GM19395 (cell line): ENCODE data around the gene MSMP.

Source experiments
- ATAC-seq: cut with Tn5 transposase; IDR thresholded peaks from one replicate; pipeline ENCODE4 v1.9.1; 2021; ENCODE audit warnings: mild to moderate bottlenecking, moderate library complexity; ENCODE audit not compliant: unreplicated experiment

Gene MSMP

GRCh38 chr9:35754264-35754663 lies at the start of gene MSMP:
Gene MSMP, minus strand, starts transcription at chr9:35754276. Its CDS starts 147 bp downstream, at chr9:35754129.
- no peak for ATAC-seq

- ATAC-seq, result no peak
Measured at GRCh38 chr9:35801328-35802128, 47.5 kb upstream of the MSMP start.

GRCh38 chr9:35800530-35800929 lies 46.5 kb upstream of the MSMP start:
- ATAC-seq, result no peak

DNA sequence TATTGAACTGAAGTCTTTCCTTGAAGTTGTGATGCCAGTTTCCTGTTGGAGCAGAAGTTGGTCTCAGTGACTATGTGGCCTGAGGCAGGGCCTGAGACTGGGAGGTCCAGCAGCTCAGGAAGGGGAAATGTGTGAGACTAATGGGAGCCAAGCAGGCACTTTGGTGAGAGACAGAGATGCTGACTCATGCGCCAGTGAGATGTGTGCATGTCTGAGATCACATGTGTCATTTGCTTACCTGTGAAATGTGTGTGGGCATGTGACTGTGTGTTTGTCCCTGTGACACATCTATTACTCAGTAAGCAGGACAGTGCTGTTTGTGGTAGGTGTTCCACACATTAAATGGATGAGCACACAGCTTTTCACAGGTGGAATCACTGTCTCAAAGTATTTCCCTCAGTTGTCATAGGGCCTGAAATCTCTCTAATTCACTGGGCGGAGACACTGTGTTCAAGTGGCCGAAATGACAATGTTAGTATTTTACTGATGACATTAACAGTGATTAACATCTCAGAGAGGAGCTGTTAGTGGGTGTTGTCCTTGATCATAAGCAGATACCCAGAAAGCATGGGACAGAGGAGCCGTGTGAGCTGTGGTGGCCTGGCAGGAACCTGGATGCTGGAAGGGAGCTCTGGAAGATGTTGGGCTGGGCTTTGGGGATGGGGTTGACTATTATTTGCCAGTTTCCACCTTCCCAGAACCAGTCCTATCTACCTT lies 44.7 kb upstream of the MSMP start:
- no peak for ATAC-seq

GRCh38 chr9:35797311-35798109 lies 43.4 kb upstream of the MSMP start:
- ATAC-seq, result no peak

GRCh38 chr9:35795695-35796094 lies 41.6 kb upstream of the MSMP start:
- ATAC-seq, result no peak

GRCh38 chr9:35793461-35793860 lies 39.4 kb upstream of the MSMP start:
- ATAC-seq, result no peak

GRCh38 chr9:35792826-35793225 lies 38.8 kb upstream of the MSMP start:
- no peak for ATAC-seq

GRCh38 chr9:35792024-35792813 lies 38.1 kb upstream of the MSMP start:
- ATAC-seq, result no peak

DNA sequence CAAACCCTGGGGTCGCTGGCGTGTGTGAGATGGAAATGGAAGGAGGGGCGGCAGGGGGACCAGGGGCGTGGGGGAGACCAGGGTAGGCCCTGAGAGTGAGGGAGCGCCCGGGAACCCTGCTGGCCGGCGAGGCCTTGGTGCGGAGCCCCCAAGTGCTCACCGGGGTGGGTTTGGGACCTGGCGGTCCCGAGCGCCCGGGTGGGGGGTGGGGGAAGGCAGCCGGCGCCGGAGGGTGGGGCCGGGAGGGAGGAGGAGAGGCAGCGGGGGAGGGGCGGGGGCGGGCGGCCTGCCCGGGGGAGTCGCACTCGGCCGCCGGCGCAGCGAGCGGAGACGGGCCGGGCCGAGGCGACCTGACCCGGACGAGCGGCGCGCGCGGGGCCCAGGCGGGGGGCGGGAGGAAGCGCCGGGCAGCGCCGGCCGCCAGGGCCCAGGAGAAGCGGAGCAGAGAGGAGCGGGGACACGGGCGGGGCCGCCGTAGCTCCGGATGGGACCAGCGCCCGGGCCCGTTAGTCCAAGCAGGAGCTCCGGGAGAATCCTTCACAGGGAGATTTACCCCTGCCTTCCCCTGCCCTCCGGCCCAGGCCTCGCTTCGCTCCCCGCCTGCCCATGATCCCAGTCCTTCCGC lies 37.3 kb upstream of the MSMP start, which contains the start of gene NPR2:
Gene NPR2, plus strand, starts transcription at position 295 of the 625 bp plus-strand sequence. CDS start 818 bp downstream, outside the sequence.
- no peak for ATAC-seq

DNA sequence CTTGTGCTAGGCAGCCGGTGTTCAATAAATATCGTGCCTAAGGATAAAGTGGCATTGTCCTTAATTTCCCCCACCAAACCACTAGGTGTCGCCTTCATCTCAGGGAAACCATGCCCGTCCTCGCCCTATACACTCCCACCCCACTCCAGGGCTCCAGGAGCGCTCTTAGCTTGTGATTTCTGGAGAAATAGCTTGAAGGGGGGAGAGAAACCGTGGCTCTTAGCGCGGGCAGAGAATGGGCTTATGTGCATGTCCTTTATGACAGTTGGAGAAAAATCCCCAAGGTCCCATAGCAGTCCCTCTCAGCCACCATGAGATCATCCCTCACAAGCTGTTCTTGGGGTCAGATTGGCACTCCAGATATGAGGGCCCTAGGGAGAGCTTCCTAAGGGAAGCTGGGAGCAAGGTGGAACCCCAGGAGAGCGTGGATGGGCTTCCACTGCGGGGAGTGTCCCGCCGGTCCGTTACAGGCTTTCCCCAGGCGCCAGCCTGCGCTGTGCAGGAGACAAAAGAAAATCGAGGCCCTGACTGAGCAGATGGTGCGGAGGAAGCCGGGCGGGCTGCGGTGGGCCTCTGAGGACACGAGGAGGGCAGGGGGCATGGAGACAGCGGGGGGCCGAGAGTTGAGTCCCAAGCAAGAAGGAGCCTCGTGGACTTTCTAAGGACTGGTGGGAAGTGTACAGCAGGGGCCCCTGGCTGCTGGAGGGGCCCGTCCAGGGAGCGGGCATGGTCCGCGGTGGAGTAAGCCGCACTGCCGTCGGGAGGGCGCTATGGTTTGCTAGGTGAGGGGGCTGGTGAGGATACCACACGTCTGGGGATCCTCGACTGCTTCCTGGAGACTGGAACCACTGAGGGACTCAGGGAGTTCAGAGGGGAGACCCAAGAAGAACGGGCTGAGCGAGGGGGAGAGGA lies 36.6 kb upstream of the MSMP start:
- peak; percentile 62 for ATAC-seq

- no peak for ATAC-seq
Measured at GRCh38 chr9:35790025-35790384, 35.9 kb upstream of the MSMP start.

- ATAC-seq, result no peak
Measured at GRCh38 chr9:35789541-35789940, 35.5 kb upstream of the MSMP start.

GRCh38 chr9:35783418-35783817 lies 29.3 kb upstream of the MSMP start:
- no peak for ATAC-seq

DNA sequence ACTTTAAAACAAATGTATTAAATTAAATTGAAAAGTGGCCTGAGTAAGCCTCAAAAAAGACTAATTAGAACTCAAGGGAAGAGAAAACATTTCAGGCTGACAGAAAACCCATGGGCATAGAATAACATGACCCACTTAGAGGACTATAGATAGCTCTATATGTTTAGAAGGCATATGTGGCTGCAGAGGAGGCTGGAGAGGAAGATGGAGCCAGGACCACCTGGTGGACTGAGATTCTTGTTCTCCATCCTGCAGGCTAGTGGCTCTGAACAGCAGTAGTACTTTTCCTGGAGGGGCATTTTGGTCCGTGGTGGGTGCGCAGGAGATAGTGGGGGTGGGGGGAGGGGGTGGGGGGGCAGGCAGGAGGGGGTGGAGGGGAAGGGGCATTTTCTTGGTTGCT lies 27.0 kb upstream of the MSMP start:
- ATAC-seq, result no peak

DNA sequence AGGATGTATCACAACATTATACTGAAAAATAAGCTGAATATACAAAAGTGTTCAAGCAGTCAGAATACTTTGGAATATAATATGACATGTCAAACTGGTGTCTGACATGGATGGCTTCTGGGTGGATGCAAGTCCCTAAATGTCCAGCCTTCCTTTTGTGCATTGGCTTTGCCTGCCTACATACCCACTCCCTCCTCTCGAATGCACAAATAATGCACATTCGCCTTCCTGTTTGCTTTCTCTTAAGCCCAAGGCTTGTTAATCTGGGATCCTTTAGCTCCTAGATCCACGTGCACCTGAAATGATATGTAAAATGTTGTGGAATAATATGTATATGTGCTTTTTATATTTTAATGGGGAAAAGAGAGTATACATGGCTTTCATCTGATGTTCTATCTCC lies 24.4 kb upstream of the MSMP start:
- no peak for ATAC-seq

GRCh38 chr9:35776018-35776417 lies 21.9 kb upstream of the MSMP start:
- no peak for ATAC-seq

DNA sequence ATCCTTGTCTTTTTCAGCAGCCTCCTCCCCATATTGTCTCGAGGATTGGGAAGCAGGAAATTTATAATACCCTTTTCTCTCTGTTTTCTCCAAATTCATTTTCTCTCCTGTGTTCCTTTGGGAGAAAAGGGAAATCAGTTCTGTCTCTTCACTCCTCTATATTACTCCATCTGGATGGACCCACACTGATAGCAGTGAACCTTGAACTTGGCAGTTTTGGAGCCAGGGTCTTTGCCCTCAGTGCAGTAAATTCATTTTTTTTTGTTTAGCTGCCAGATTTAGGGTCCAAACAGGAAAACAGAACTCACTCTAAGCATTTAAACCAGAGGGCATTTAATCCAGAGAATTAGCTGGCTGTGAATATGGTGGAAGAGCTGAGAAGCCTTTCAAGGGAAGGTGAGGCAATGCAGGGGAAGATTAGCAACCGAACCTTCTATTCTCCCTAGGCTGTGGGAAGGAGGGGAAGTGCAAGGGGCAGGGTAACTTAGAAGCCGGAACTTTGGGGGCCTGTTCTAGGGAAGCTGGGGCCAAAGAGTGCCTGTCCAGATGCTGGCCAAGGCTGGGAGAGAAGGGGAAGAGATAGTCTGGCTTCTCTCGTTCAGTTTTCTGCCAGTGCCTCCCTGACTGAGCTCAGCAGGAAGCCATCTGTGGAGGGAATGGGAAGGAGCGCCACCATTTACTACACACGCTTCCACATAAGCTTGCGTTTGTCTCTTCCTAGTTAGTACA lies 21.0 kb upstream of the MSMP start:
- ATAC-seq, result no peak

GRCh38 chr9:35771943-35772342 lies 17.9 kb upstream of the MSMP start:
- ATAC-seq, result no peak
